Measurements from ENCODE around the gene DGKK.
A peak's percentile ranks its signal among the peaks of the same experiment; 100 is the strongest.

DGKK gene

DNA sequence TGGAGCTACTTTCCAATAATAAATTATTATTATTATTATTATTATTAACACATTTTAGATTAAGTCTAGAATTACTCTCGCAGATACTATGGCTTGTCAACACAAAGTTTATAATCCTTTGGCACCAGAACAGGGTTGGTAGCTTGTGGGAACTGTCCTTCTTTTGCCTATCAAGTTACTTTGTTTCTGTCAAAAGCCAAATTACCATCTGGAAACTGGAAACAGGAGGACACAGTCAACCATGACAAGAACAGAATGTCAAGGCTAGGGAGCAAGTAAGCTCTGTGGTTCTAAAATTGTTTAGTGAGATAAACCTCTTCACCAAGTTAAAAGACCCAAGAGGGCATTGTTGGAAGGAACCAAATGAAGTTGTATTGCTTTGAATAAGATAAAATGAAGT is 42.5 kb downstream of the DGKK start:
- peak overlapping the region; percentile 42 for H3K27ac Mint-ChIP-seq
- peaks cover 64% of the 10 kb centered on the region for H3K4me1 Mint-ChIP-seq
- H3K36me3 Mint-ChIP-seq (ENCODE audit: low read depth), result no peaks in the 10 kb centered on the region
- H3K9me3 Mint-ChIP-seq, result peaks cover 19% of the 10 kb centered on the region
- no peak for DNase-seq
- TF ChIP-seq, protein P1, sequence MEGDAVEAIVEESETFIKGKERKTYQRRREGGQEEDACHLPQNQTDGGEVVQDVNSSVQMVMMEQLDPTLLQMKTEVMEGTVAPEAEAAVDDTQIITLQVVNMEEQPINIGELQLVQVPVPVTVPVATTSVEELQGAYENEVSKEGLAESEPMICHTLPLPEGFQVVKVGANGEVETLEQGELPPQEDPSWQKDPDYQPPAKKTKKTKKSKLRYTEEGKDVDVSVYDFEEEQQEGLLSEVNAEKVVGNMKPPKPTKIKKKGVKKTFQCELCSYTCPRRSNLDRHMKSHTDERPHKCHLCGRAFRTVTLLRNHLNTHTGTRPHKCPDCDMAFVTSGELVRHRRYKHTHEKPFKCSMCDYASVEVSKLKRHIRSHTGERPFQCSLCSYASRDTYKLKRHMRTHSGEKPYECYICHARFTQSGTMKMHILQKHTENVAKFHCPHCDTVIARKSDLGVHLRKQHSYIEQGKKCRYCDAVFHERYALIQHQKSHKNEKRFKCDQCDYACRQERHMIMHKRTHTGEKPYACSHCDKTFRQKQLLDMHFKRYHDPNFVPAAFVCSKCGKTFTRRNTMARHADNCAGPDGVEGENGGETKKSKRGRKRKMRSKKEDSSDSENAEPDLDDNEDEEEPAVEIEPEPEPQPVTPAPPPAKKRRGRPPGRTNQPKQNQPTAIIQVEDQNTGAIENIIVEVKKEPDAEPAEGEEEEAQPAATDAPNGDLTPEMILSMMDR (IDR thresholded peaks at IDR 0.05), result no peak
- H3K27me3 Mint-ChIP-seq (ENCODE audit: low read depth, poor library complexity), result peaks cover 5% of the 10 kb centered on the region
- no peak overlapping the region for H3K4me3 Mint-ChIP-seq

DNA sequence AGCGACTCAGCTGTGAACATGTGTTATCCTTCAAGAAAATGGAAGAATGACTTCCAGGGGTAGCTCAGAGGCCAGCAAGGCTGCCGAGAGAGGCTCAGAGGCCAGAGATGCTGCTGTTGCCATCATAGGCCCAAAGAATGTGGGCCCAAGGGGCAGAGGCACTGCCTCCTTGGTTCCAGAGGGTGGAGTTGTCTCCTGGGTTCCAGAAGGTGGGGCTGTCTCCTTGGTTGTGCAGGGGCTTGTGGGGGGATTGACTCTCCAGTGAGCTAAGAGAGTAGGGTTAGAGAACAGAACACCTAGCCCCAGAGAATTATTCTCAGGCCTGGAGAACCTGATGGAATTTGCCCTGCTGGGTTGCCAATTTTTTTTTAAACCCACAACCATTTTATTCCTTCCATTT is 62.6 kb downstream of the DGKK start:
- H3K36me3 Mint-ChIP-seq (ENCODE audit: low read depth), result peaks cover 29% of the 10 kb centered on the region
- peaks cover 51% of the 10 kb centered on the region for H3K9me3 Mint-ChIP-seq
- H3K4me1 Mint-ChIP-seq, result no peaks in the 10 kb centered on the region

DNA sequence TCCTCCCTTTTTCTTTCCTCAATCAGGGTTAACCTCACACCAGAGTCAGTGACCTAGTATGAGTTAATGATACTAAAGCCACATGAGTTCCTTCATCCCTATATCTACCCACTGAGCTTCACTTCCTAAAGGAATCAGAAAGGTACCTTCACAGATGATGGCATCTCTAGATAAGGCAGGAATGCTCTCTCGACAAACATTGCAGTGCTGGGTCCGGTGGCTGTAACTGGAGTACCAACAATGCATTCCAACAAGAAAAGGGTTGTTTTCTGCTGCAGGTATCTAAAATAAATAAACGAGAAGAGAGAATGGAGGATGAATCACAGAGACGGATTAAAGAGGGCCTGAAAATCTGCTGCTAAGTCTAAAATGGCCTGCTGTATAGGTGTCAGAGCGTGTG is 66.7 kb downstream of the DGKK start:
- Mint-ChIP-seq H3K9me3 (peaks cover 32% of the 10 kb centered on the region), H3K36me3 (ENCODE audit: low read depth) (peaks cover 26% of the 10 kb centered on the region), H3K27ac (peak overlapping the region; percentile 26), H3K4me3 (no peak overlapping the region), H3K27me3 (ENCODE audit: low read depth, poor library complexity) (peaks cover 3% of the 10 kb centered on the region), H3K4me1 (no peaks in the 10 kb centered on the region)
- DNase-seq, result no peak
- TF ChIP-seq, protein P1 (IDR thresholded peaks at IDR 0.05), result no peak

More for the DNA sequence above, 62.6 kb downstream of the DGKK start:
- no peak overlapping the region for H3K27ac Mint-ChIP-seq
- no peak for DNase-seq
- TF ChIP-seq, protein P1 (IDR thresholded peaks at IDR 0.05), result no peak
- peaks cover 3% of the 10 kb centered on the region for H3K27me3 Mint-ChIP-seq (ENCODE audit: low read depth, poor library complexity)
- no peak overlapping the region for H3K4me3 Mint-ChIP-seq

DNA sequence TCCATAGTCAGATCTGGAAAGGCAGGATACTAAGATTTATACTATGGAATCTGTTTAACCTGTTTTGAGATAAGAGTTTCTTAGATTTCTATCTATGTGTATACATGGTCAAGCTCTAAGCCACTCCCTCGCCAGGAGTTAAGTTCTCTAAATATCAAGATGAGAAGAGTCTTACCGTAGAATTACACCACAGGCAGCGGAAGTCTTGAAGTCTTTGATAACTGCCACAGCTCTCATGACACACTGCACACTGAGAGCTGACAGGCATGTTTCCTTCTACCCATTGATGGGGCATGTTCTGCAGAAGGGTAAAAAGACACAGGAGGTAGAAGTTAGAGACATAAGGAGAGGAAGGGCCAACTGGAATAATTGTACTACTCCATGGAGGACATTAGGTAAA is 67.7 kb downstream of the DGKK start:
- H3K4me1 Mint-ChIP-seq, result no peaks in the 10 kb centered on the region
- H3K27me3 Mint-ChIP-seq (ENCODE audit: low read depth, poor library complexity), result peaks cover 3% of the 10 kb centered on the region
- H3K9me3 Mint-ChIP-seq, result peaks cover 27% of the 10 kb centered on the region
- no peak overlapping the region for H3K27ac Mint-ChIP-seq
- H3K4me3 Mint-ChIP-seq, result no peak overlapping the region
- no peak for DNase-seq
- TF ChIP-seq, protein P1 (IDR thresholded peaks at IDR 0.05), result no peak
- peaks cover 22% of the 10 kb centered on the region for H3K36me3 Mint-ChIP-seq (ENCODE audit: low read depth)

DNA sequence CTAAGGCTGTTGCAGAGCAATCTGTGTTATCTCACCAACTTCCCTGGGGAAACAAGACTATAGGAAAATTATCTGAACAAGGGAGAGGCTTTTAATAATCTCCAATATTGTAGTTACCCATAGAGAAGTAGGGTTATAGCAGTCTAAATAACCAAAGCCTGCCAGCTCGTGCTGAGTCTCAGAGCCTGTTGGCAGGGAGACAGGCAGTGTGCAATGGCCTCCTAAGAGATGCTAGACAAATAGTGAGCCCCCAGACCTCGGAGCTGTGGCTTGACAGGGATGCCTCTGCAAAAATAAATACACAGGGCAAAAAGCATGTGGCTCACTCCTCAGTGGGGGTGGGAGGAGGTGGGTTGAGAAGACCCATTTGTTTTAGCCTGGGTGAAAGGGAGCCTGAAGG is 76.7 kb downstream of the DGKK start:
- Mint-ChIP-seq H3K27ac (no peak overlapping the region), H3K4me1 (no peaks in the 10 kb centered on the region), H3K4me3 (no peak overlapping the region), H3K9me3 (peaks cover 14% of the 10 kb centered on the region), H3K36me3 (ENCODE audit: low read depth) (peaks cover 30% of the 10 kb centered on the region), H3K27me3 (ENCODE audit: low read depth, poor library complexity) (no peaks in the 10 kb centered on the region)
- TF ChIP-seq, protein P1 (IDR thresholded peaks at IDR 0.05), result no peak
- DNase-seq, result no peak

DNA sequence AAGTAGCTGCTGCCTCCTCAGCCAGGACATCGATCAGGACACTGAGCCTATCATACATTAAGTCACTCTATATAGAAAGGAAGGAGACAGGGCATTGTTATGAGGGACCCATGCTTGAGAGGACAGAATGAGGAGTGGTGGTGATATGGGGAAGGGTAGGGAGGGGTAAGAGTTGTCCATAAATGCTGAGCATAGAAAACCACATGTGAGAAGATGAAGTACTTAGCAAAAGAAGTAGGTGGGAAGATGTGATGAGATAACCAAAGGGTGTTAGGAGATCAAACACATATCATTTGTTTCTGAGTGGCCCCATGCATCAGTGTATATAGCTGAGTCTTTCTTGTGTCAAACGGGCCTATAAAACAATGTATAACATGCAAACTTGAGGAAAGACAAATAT is 84.1 kb downstream of the DGKK start:
- DNase-seq, result no peak
- peaks cover 15% of the 10 kb centered on the region for H3K36me3 Mint-ChIP-seq (ENCODE audit: low read depth)
- no peak overlapping the region for H3K27ac Mint-ChIP-seq
- H3K4me1 Mint-ChIP-seq, result no peaks in the 10 kb centered on the region
- H3K27me3 Mint-ChIP-seq (ENCODE audit: low read depth, poor library complexity), result no peaks in the 10 kb centered on the region
- H3K4me3 Mint-ChIP-seq, result no peak overlapping the region
- peaks cover 7% of the 10 kb centered on the region for H3K9me3 Mint-ChIP-seq
- TF ChIP-seq, protein P1 (IDR thresholded peaks at IDR 0.05), result no peak

Data from nephron progenitor cell (in vitro differentiated cells).